CD4-positive, alpha-beta T cell (primary cell): ENCODE data around the gene USP47. TPM values are rescaled to one million over a fixed set of nuclear protein-coding genes. Genes with fewer than 3 reads are reported as not detected.

Experiments
- ATAC-seq: fragments of 200-7000 bp; cut with Tn5 transposase; one replicate; pipeline ENCODE4 v1.10.0; 2022; ENCODE audit warnings: mild to moderate bottlenecking; ENCODE audit not compliant: poor library complexity
- CTCF ChIA-PET: fragments of 350-600 bp; sonication (Branson Sonifier 250); formaldehyde crosslinking; loops from one replicate; lab custom pipeline; 2021; ENCODE audit warnings: antibody characterized with exemption, inconsistent platforms; lab: Charles Lee
- POLR2A ChIA-PET: fragments of 350-600 bp; sonication (Branson Sonifier 250); formaldehyde crosslinking; loops from one replicate; lab custom pipeline; 2021; ENCODE audit warnings: antibody characterized with exemption, inconsistent platforms; lab: Charles Lee
- DNase-seq, 14 experiments: peaks; one replicate each; pipeline ENCODE4 v3.0.0-alpha.2; 2013 to 2020; ENCODE audit warnings: mixed read lengths in 2 of 14
- H3K27ac ChIP-seq, 2 donors: one replicate each; pipeline versions ENCODE4 v1.5.1 to v1.7.0; 2013; ENCODE audit warnings: low read length in 2 of 2, low read depth in 1 of 2, mild to moderate bottlenecking in 1 of 2
- H3K27me3 ChIP-seq, 2 experiments: 1 replicate in 1 of 2; 2 replicates in 1 of 2; pipeline versions ENCODE4 v1.6.1 to v1.7.0; 2013; ENCODE audit warnings: low read length in 2 of 2, control low read depth in 1 of 2, mild to moderate bottlenecking in 1 of 2, moderate library complexity in 1 of 2; ENCODE audit not compliant: insufficient read depth in 2 of 2, control insufficient read depth in 1 of 2
- H3K36me3 ChIP-seq: one replicate; pipeline ENCODE4 v1.6.1; 2013; ENCODE audit warnings: low read length, control low read depth; ENCODE audit not compliant: insufficient read depth
- H3K4me1 ChIP-seq: one replicate; pipeline ENCODE4 v1.6.1; 2013; ENCODE audit warnings: low read length, control low read depth; ENCODE audit not compliant: insufficient read depth
- H3K4me3 ChIP-seq: one replicate; pipeline ENCODE4 v1.5.1; 2013; ENCODE audit warnings: mild to moderate bottlenecking, low read length, moderate library complexity
- H3K9me3 ChIP-seq, 2 experiments: 1 replicate in 1 of 2; 2 replicates in 1 of 2; pipeline versions ENCODE4 v1.6.1 to v1.7.0; 2013; ENCODE audit warnings: low read length in 2 of 2, mild to moderate bottlenecking in 2 of 2, control low read depth in 1 of 2, moderate library complexity in 1 of 2; ENCODE audit not compliant: control insufficient read depth in 1 of 2, insufficient read depth in 1 of 2
- H3K27ac Mint-ChIP-seq: one replicate; pipeline ENCODE4 v1.8.0; 2020; ENCODE audit warnings: mixed read lengths
- H3K27me3 Mint-ChIP-seq: one replicate; pipeline ENCODE4 v1.8.0; 2021; ENCODE audit warnings: mixed read lengths
- H3K36me3 Mint-ChIP-seq: one replicate; pipeline ENCODE4 v1.8.0; 2021; ENCODE audit warnings: low read depth, mixed read lengths
- H3K4me1 Mint-ChIP-seq: one replicate; pipeline ENCODE4 v1.8.0; 2021; ENCODE audit warnings: low read depth, mixed read lengths
- H3K4me3 Mint-ChIP-seq: one replicate; pipeline ENCODE4 v1.8.0; 2020; ENCODE audit warnings: mild to moderate bottlenecking, mixed read lengths
- H3K9me3 Mint-ChIP-seq: one replicate; pipeline ENCODE4 v1.8.0; 2020; ENCODE audit warnings: mixed read lengths
- intact Hi-C, 2 experiments: fragments of 100-400 bp; cut with DNase I in 1 of 2; cut with micrococcal nuclease in 1 of 2; formaldehyde crosslinking; loops; one replicate each; pipeline versions ENCODE4 v1.15.1 to v1.9.0; 2023 to 2025; cut with DNase I, micrococcal nuclease
- total RNA-seq, 174 experiments: library from RNA in 2 of 174; stranded (reverse) in 2 of 174; gene quantifications; one replicate each; pipeline ENCODE4 v1.2.3 and lab custom pipeline; 2021 to 2026
- TF ChIP-seq, protein P1 (sequence below): fragments of 200-600 bp; IDR thresholded peaks from one replicate; pipeline ENCODE4 v1.8.0; 2022; ENCODE audit warnings: antibody characterized with exemption, mild to moderate bottlenecking

The USP47 gene
- total RNA-seq, 2 experiments from 2014 or later: 97.0 to 100 TPM

DNA sequence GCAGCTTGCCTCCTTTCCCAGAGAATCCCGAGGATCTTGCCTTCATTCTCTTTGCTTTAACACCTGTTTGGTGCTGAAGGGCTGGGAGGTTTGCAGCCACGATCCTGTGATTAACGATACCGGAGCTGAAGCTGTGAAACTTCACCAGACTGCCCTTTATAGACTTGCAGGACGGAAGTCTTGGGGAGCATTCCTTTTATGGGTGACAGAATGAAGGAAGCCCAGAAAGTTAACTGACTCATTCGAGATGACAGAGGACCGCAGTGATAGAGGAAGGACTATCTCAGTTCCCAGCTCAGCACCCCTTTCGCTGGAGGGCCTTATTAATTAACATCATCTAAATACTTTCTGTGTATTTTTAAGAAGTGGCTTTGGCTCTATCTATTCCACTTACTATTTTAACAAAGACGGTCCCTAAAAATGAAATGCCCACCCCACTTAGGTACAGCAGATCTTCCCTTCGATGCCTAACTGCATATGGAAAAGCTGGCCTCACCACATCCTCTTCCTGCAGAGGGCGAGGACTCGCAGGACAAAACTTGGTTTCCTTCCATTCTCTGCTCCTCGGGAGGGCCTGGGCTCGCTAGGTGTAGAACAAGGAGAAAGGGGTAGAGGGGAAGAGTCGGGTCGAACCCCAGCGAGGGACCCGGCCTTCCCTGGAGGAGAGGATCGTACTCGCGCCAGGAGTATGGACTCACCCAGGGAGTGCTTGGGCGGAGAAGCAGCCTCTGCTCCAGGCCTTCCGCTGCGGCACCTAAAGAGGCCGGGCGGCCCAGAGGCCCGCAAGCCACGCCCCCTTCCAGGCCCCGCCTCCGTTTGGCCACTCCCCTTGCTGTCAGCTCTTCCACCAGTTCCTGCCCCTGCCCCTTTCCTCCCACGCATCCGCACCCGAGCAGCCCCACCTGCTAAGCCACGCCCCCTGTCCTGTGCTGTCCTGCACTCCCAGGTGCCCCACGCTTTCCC is 30.7 kb upstream of the USP47 start:
- no peaks in the 10 kb centered on the region for H3K4me1 ChIP-seq
- no peak overlapping the region for H3K27ac ChIP-seq
- TF ChIP-seq, protein P1, sequence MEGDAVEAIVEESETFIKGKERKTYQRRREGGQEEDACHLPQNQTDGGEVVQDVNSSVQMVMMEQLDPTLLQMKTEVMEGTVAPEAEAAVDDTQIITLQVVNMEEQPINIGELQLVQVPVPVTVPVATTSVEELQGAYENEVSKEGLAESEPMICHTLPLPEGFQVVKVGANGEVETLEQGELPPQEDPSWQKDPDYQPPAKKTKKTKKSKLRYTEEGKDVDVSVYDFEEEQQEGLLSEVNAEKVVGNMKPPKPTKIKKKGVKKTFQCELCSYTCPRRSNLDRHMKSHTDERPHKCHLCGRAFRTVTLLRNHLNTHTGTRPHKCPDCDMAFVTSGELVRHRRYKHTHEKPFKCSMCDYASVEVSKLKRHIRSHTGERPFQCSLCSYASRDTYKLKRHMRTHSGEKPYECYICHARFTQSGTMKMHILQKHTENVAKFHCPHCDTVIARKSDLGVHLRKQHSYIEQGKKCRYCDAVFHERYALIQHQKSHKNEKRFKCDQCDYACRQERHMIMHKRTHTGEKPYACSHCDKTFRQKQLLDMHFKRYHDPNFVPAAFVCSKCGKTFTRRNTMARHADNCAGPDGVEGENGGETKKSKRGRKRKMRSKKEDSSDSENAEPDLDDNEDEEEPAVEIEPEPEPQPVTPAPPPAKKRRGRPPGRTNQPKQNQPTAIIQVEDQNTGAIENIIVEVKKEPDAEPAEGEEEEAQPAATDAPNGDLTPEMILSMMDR: no peak
- no peaks in the 10 kb centered on the region for H3K9me3 Mint-ChIP-seq
- intact Hi-C loops: no loop called here
- H3K4me3 ChIP-seq: no peak overlapping the region
- H3K36me3 Mint-ChIP-seq: no peaks in the 10 kb centered on the region
- H3K27ac Mint-ChIP-seq: no peak overlapping the region
- POLR2A ChIA-PET: no interaction called here
- no peaks in the 10 kb centered on the region for H3K27me3 ChIP-seq
- no peaks in the 10 kb centered on the region for H3K36me3 ChIP-seq
- H3K4me1 Mint-ChIP-seq: no peaks in the 10 kb centered on the region
- DNase-seq (peak in 1 of 14 experiments; percentile 27), ATAC-seq (no peak)
- CTCF ChIA-PET: no interaction called here
- H3K4me3 Mint-ChIP-seq: no peak overlapping the region
- no peaks in the 10 kb centered on the region for H3K27me3 Mint-ChIP-seq
- H3K9me3 ChIP-seq: peaks cover 0 to 5% of the 10 kb centered on the region in 2 experiments

DNA sequence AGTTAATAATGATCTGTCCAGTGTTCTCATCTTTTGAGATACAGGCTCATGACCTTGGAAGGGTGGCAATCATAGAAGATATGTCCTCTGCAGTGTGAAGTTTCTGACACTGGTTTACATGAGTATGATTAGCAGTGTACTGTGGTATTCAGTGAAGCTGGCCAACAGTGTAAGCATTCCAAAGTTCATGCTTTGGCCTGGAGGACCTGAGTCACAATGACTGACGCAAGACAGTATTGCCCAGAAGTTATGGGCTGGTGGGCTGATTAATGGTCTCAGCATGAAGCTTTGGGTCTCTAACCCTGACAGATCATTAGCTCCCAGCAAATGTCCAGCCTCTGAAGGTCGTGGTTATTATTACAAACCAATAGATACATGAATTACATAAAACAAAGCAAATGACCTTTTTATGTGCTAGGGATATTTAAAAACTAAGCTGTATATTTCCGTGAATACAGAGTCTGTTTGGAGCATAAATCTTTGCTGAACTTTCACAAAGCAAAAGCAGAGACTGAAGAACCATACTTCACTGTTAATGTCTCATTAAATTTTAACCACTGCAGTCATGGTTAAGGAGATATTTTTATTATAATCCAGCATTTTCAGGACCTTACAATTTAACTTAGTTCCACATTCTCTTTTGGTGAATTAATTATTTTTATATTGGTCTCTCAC is 28.3 kb upstream of the USP47 start:
- TF ChIP-seq, protein P1: no peak
- Histone ChIP-seq H3K27ac (no peak overlapping the region), H3K27me3 (no peaks in the 10 kb centered on the region), H3K36me3 (no peaks in the 10 kb centered on the region), H3K9me3 (peaks cover 0 to 5% of the 10 kb centered on the region in 2 experiments), H3K4me3 (no peak overlapping the region), H3K4me1 (no peaks in the 10 kb centered on the region)
- DNase-seq (no peak), ATAC-seq (no peak)
- Mint-ChIP-seq H3K4me1 (no peaks in the 10 kb centered on the region), H3K36me3 (no peaks in the 10 kb centered on the region), H3K27me3 (no peaks in the 10 kb centered on the region), H3K9me3 (no peaks in the 10 kb centered on the region), H3K27ac (no peak overlapping the region), H3K4me3 (no peak overlapping the region)
- POLR2A ChIA-PET: no interaction called here
- intact Hi-C loops: no loop called here
- CTCF ChIA-PET: no interaction called here

DNA sequence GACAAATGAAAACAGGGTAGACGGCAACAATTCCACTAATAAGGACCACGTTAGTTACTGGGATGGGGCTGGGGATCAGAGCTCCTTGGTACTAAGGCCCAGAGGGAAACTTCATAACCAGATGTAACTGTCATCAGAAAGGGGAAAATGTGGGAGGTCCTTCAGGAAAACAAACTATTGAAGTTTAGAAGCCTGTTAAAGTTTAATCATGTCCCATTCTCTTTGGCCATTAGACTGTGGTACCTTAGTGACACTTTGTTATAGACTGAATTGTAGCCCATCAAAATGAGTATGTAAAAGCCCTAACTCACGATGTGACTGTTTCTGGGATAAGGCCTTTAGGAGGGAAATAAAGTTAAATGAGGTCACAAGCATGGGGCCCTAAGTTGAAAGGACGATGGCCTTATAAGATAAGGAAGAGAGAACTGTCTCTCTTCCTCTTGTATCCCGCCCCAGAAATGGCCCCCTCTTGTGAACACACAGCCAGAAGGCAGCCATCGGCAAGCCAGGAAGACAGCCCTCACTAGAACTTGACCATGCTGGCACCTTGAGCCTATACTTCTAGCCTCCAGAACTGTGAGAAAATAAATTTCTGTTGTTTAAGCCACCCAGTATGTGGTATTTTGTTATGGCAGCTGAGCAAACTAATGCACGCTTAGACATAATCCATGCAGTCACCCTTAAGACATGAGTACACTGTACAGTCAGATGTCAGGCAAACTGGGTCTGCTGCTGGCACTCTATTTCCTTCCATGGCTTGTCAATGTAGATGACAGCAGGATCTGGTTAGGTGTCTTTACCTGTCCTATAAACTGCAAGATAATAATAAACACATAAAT is 26.9 kb upstream of the USP47 start:
- ChIA-PET CTCF (no interaction called here), POLR2A (no interaction called here)
- no peaks in the 10 kb centered on the region for H3K27me3 Mint-ChIP-seq
- no peak for ATAC-seq
- intact Hi-C loops: no loop called here
- Histone ChIP-seq H3K27me3 (no peaks in the 10 kb centered on the region), H3K27ac (no peak overlapping the region), H3K9me3 (peaks cover 0 to 5% of the 10 kb centered on the region in 2 experiments), H3K4me1 (no peaks in the 10 kb centered on the region), H3K4me3 (no peak overlapping the region), H3K36me3 (no peaks in the 10 kb centered on the region)
- no peaks in the 10 kb centered on the region for H3K9me3 Mint-ChIP-seq
- no peak for DNase-seq
- H3K27ac Mint-ChIP-seq: no peak overlapping the region
- TF ChIP-seq, protein P1: no peak
- no peaks in the 10 kb centered on the region for H3K4me1 Mint-ChIP-seq
- H3K4me3 Mint-ChIP-seq: no peak overlapping the region
- H3K36me3 Mint-ChIP-seq: no peaks in the 10 kb centered on the region
